GM19193 (cell line): ENCODE measurements around the gene CPVL.

ENCODE experiments used
- POLR2A ChIP-seq: IDR thresholded peaks from 4 replicates; pipeline ENCODE4 v1.6.1; 2011; ENCODE audit not compliant: insufficient read depth, insufficient read length; ENCODE audit errors: extremely low read depth

The CPVL gene

GRCh38 chr7:28990200-28990960 lies 156.0 kb downstream of the CPVL start:
- no peak for TF ChIP-seq POLR2A

- TF ChIP-seq POLR2A, result no peak
Observed at GRCh38 chr7:28989211-28989980, 156.9 kb downstream of the CPVL start.

DNA sequence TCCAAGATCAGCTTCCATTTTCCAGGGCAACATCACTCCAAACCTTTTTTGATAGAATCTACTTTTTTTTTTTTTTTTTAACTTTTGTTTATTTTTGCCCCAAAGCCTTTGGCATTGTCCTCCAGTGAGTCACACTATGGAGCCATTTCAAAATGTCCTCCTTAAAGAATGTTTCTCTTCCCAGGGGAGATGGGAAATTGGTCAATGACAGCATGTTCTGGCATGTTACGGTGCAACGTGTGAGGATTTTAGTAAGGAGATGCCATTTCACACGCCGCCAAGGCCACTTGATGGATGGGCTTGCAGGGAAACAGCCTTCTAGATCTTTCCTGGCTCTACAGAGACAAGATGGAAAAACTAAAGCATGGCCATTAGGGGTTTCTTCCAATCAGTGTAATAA lies 157.5 kb downstream of the CPVL start:
- no peak for TF ChIP-seq POLR2A

DNA sequence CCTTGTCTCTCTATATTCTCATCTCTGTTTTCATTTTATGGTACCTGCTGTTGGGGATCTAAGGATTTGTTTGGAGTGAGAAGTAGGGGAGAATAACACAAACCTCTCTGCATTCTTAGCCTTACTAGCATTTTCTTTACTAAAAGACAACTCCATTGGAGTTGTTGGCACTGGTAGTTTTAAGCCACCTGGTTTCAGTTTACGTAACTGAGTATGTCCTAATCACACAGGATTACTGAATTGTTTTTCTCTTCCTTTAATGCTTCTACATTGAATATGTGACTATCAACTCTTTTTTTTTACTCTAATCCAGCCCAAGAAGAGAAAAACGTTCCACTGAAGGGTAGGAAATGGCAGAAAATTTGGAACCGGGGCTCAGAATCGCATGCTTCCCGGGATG lies 158.2 kb downstream of the CPVL start:
- TF ChIP-seq POLR2A, result no peak

GRCh38 chr7:28986765-28987110 lies 159.6 kb downstream of the CPVL start:
- TF ChIP-seq POLR2A, result no peak

DNA sequence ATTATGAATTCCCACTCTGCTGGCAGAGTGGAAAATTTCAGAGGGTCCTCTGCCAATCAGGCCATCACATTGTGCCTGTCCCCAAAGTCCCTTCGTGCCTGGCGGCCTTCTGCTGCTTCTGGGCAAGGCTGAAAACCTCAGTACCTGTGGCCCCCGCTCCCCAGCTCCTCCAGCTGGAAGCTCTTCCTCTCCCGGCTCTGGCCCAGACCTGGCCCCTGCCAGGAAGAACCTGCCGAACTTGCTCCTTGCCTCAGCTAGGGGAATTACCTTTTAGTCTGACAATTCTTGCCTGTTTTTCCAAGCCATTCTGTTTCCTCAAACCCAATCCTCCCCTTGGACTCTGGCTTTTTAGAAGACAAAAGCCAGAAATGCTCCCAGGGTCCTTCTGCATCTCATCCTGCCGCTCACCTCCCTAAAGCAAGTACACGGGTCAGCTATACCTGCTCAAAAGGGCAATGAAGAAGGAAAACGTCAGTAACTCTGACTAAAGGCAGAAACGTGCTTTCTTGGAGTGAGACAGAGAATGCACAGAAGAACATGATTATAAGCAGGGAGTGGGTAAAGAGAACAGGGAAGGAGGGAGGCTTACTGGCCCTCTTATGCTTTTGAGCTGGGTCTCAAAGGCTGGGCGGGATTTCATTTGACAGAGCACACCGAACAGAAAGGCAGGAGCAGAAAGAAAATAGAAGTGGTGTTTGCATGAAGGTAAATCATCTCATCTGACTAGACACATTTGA lies 160.1 kb downstream of the CPVL start:
- TF ChIP-seq POLR2A, result no peak

- no peak for TF ChIP-seq POLR2A
Observed at GRCh38 chr7:28984631-28985030, 161.7 kb downstream of the CPVL start.

- TF ChIP-seq POLR2A, result no peak
Observed at GRCh38 chr7:28984217-28984616, 162.1 kb downstream of the CPVL start.

DNA sequence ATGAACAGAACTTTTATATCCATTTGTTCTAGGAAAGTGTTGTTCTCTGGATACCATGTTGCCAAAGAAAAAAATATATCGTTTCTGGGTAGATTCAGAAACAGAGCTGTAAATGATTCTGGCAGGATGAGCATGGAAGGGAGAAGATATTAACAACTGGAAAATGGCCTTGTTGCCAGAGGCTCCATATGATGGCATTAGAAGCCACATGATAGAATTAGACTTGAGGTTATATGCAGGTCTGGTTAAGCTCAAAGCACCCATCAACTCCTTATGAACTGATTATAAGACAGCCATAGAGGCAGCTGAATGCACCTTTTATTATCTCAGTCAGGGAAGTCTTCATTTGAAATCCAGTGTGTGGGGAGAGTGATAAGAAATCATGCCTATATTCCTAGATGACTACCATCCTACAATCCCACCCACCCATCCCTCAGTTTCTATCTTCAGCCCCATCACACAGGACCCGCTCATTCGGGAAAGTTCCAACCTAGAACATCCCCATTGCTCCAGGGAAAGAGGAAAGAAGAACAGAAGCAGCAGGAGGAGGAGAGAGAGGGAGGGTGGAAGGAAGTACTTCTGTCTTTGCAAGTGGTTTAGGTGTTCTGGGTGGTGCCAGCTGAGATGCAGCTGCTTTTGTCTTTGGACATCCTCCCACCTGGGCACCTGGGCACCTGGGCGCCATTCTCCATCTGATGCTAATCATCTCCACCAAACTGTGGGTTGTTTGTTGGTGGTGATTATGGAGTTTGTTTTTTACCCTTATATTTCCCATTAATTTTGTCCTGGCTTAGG lies 162.7 kb downstream of the CPVL start:
- TF ChIP-seq POLR2A, result no peak

GRCh38 chr7:28981161-28981465 lies 165.2 kb downstream of the CPVL start:
- no peak for TF ChIP-seq POLR2A

- TF ChIP-seq POLR2A, result no peak
Observed at GRCh38 chr7:28980451-28981160, 165.7 kb downstream of the CPVL start.

DNA sequence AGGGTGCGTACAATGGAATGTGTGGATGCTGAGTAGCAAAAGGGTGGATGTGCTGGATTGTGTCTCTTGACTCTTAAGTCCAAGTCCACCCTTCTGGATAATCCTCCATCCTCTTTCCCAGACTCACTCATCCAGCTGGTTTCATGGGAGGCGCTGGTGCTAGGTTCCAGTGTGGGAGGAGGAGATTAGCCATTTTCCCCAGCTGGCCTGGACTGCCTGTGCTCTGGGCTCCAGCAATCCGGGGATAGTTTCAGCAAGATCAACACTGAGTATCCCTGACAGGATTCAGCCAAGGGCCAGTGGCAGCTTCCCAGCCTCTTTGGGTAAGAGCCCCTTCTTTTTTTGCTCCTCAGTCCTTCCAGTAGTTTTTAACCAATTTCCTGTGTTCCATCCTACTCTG lies 166.6 kb downstream of the CPVL start:
- no peak for TF ChIP-seq POLR2A

GRCh38 chr7:28977881-28978280 lies 168.5 kb downstream of the CPVL start:
- TF ChIP-seq POLR2A, result no peak

DNA sequence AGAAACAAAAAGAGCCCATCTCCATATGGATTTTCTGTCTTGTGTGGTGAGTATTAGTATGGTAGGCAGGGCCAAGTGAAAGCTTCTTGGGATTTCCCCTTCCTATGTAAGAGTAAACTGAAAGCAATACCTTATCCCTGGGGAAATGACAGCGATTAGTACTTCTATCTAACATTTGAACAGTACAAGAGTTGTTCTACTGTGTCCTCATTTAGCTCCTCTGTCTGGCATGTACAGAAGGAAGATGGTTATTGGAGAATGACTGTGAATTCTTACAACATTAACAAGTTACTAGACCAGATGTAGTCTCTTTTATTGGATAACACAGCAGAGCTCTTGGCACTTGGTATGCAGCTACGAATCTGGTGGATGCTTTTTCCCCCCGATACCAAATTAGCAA lies 170.3 kb downstream of the CPVL start:
- TF ChIP-seq POLR2A, result no peak
